PC-3 (cell line): ENCODE results near the gene AHCYL2.

Experiments used
- CTCF ChIP-seq: fragments of 300-600 bp; sonication (generic); conservative IDR thresholded peaks from 2 replicates; pipeline ENCODE4 v1.5.1; 2017; ENCODE audit warnings: antibody characterized with exemption, low read depth, mild to moderate bottlenecking, low read length
- EZH2 ChIP-seq: fragments of 300-600 bp; sonication (generic); IDR thresholded peaks from one replicate; pipeline ENCODE4 v1.6.1; 2017; ENCODE audit warnings: antibody characterized with exemption, mild to moderate bottlenecking, low read length; ENCODE audit not compliant: unreplicated experiment

- TF ChIP-seq EZH2 (no peak), CTCF (no peak)
These were observed 22.6 kb upstream of the AHCYL2 start for GRCh38 chr7:129202058-129202777.
